ENCODE results near the gene RNF41.

DNA sequence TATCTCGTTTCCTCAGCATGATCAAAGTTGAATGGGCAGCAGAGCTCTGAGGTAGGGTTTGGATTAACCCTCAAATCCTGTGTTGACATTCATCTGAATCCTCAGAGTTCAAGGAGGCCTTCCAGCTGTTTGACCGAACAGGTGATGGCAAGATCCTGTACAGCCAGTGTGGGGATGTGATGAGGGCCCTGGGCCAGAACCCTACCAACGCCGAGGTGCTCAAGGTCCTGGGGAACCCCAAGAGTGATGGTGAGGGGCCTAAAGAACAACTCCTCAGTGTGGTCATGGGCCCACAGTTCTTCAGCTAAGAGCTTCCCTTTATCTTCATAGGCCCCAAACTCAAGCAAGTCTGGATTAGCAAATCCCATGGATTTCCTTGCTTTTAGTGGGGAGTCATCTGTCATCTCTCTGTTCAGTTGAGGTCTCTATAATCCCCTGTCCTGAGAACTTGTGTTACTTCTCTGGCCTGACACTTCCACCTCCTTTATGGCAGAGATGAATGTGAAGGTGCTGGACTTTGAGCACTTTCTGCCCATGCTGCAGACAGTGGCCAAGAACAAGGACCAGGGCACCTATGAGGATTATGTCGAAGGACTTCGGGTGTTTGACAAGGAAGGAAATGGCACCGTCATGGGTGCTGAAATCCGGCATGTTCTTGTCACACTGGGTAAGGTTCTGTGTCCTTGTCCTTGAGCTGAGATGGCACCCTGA lies 62.1 kb downstream of the RNF41 start:
- TF ChIP-seq TAF1 (IDR thresholded peaks at IDR 0.05; ENCODE audit: borderline replicate concordance, low read depth, low read length) (no peak), POLR2A (IDR thresholded peaks at IDR 0.05; ENCODE audit: low read depth, low read length) (no peak; the same call in 1 of the 2 replicates)
